ENCODE data around the gene ZNF444. TPM values are rescaled to one million over a fixed set of nuclear protein-coding genes. Genes with fewer than 3 reads are reported as not detected.

ZNF444 gene
- polyA plus RNA-seq, 3 donors, result 2.7 to 6.9 (median 3.5) TPM

DNA sequence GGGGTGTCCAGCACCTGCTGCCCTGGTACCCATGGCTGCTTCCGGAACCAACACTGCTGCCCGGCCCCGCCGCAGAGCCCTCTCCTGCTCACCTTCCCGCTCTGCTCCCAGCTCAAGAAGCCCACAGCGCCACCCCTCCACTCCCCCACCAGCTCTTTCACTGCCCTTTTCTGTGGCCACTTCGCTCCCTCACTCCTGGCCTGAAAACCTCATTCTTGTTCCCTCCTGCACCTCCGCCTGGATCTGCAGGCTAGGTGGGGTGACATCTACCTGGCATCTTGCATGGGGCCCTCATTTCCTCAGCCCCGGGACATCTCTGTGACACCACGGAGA, 26.3 kb upstream of the ZNF444 start:
- Mint-ChIP-seq H3K27ac (peak overlapping the region in 5 of 7 donors; percentile 4 to 76 (median 64)), H3K36me3 (peaks cover 15 to 38% of the 10 kb centered on the region in 2 donors), H3K4me1 (peaks cover 86% of the 10 kb centered on the region), H3K9me3 (no peaks in the 10 kb centered on the region), H3K27me3 (ENCODE audit: low read depth in 3 of 3) (peaks cover 0 to 4% (median 0%) of the 10 kb centered on the region in 3 donors), H3K4me3 (no peak overlapping the region)
- TF ChIP-seq, protein P1, sequence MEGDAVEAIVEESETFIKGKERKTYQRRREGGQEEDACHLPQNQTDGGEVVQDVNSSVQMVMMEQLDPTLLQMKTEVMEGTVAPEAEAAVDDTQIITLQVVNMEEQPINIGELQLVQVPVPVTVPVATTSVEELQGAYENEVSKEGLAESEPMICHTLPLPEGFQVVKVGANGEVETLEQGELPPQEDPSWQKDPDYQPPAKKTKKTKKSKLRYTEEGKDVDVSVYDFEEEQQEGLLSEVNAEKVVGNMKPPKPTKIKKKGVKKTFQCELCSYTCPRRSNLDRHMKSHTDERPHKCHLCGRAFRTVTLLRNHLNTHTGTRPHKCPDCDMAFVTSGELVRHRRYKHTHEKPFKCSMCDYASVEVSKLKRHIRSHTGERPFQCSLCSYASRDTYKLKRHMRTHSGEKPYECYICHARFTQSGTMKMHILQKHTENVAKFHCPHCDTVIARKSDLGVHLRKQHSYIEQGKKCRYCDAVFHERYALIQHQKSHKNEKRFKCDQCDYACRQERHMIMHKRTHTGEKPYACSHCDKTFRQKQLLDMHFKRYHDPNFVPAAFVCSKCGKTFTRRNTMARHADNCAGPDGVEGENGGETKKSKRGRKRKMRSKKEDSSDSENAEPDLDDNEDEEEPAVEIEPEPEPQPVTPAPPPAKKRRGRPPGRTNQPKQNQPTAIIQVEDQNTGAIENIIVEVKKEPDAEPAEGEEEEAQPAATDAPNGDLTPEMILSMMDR (IDR thresholded peaks at IDR 0.05), result no peak
- H3K27me3 ChIP-seq (ENCODE audit: control insufficient read depth in 2 of 2, insufficient read depth in 2 of 2, low read length in 2 of 2), result no peaks in the 10 kb centered on the region
- peak overlapping the region; percentile 8 for H3K9ac ChIP-seq (ENCODE audit: insufficient read depth, low read length, poor library complexity, severe bottlenecking)
- 91% methylated on average over 8 of the region's 10 CpGs for WGBS (ENCODE audit: insufficient coverage)
- H3K79me2 ChIP-seq (ENCODE audit: insufficient read depth, low read length), result peaks cover 100% of the 10 kb centered on the region
- no peaks in the 10 kb centered on the region for H3K9me3 ChIP-seq (replicated peaks in 1 of 2; ENCODE audit: control insufficient read depth in 1 of 2, insufficient read depth in 1 of 2, low read length in 2 of 2)
- peaks cover 100% of the 10 kb centered on the region for H4K20me1 ChIP-seq (ENCODE audit: insufficient read depth, low read length)
- H3K36me3 ChIP-seq (replicated peaks in 1 of 2; ENCODE audit: control insufficient read depth in 1 of 2, insufficient read depth in 2 of 2, low read length in 2 of 2), result peaks cover 0 to 20% of the 10 kb centered on the region in 2 donors
- H3K4me1 ChIP-seq (ENCODE audit: control insufficient read depth in 1 of 2, insufficient read depth in 2 of 2, low read length in 2 of 2), result peaks cover 70 to 94% of the 10 kb centered on the region in 2 donors
- no peak overlapping the region for H3K4me3 ChIP-seq (replicated peaks in 1 of 3; ENCODE audit: low read depth in 2 of 3, low read length in 3 of 3)
- H3K27ac ChIP-seq (ENCODE audit: low read depth in 1 of 2, low read length in 2 of 2), result peak overlapping the region in 1 of 2 donors; percentile 51
- H3K4me2 ChIP-seq (replicated peaks; ENCODE audit: extremely low read depth, low read length, poor library complexity, severe bottlenecking), result no peak overlapping the region
- DNase-seq, result no peak
- H2AFZ ChIP-seq (ENCODE audit: insufficient read depth, low read depth, low read length, poor library complexity, severe bottlenecking), result no peak overlapping the region
- intact Hi-C loops (cut with micrococcal nuclease), result no loop called here

DNA sequence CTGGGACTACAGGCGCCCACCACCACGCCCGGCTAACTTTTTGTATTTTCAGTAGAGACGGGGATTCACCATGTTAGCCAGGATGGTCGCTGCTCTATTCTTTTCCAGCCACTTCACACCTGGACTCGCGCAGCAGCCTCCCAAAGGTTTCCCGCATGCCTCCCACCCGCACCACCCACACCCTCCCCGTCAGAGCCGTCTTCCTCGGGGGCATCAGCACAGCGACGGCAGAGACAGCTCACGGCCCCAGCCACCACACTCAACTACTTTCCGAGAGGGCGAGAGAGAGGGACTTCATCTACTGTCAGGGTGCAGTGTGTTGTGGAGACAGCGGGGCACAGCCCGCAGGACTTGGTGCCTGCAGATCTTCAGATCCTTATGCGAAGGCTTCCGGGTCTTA, 25.6 kb upstream of the ZNF444 start:
- H3K9me3 Mint-ChIP-seq, result no peaks in the 10 kb centered on the region
- no peak overlapping the region for H3K4me3 ChIP-seq (replicated peaks in 1 of 3; ENCODE audit: low read depth in 2 of 3, low read length in 3 of 3)
- no peaks in the 10 kb centered on the region for H3K27me3 ChIP-seq (ENCODE audit: control insufficient read depth in 2 of 2, insufficient read depth in 2 of 2, low read length in 2 of 2)
- intact Hi-C loops (cut with micrococcal nuclease), result no loop called here
- peaks cover 15 to 38% of the 10 kb centered on the region in 2 donors for H3K36me3 Mint-ChIP-seq
- 100% methylated on average over 15 of the region's 21 CpGs for WGBS (ENCODE audit: insufficient coverage)
- H3K27ac Mint-ChIP-seq, result peak overlapping the region in 3 of 7 donors; percentile 3 to 71 (median 25)
- peaks cover 0 to 4% (median 0%) of the 10 kb centered on the region in 3 donors for H3K27me3 Mint-ChIP-seq (ENCODE audit: low read depth in 3 of 3)
- H3K79me2 ChIP-seq (ENCODE audit: insufficient read depth, low read length), result peaks cover 98% of the 10 kb centered on the region
- H3K27ac ChIP-seq (ENCODE audit: low read depth in 1 of 2, low read length in 2 of 2), result no peak overlapping the region
- H3K9ac ChIP-seq (ENCODE audit: insufficient read depth, low read length, poor library complexity, severe bottlenecking), result no peak overlapping the region
- no peaks in the 10 kb centered on the region for H3K9me3 ChIP-seq (replicated peaks in 1 of 2; ENCODE audit: control insufficient read depth in 1 of 2, insufficient read depth in 1 of 2, low read length in 2 of 2)
- H3K36me3 ChIP-seq (replicated peaks in 1 of 2; ENCODE audit: control insufficient read depth in 1 of 2, insufficient read depth in 2 of 2, low read length in 2 of 2), result peaks cover 0 to 20% of the 10 kb centered on the region in 2 donors
- H2AFZ ChIP-seq (ENCODE audit: insufficient read depth, low read depth, low read length, poor library complexity, severe bottlenecking), result no peak overlapping the region
- TF ChIP-seq, protein P1 (IDR thresholded peaks at IDR 0.05), result no peak
- H3K4me1 Mint-ChIP-seq, result peaks cover 83% of the 10 kb centered on the region
- H3K4me1 ChIP-seq (ENCODE audit: control insufficient read depth in 1 of 2, insufficient read depth in 2 of 2, low read length in 2 of 2), result peaks cover 66 to 91% of the 10 kb centered on the region in 2 donors
- no peak overlapping the region for H3K4me2 ChIP-seq (replicated peaks; ENCODE audit: extremely low read depth, low read length, poor library complexity, severe bottlenecking)
- DNase-seq, result no peak
- no peak overlapping the region for H3K4me3 Mint-ChIP-seq
- H4K20me1 ChIP-seq (ENCODE audit: insufficient read depth, low read length), result peaks cover 97% of the 10 kb centered on the region
